Activated T-cell treated with anti-CD3 and anti-CD28 coated beads for 48 hours (primary cell): ENCODE measurements around the gene PCDH15.
"Not testable (repeated sequence)": the region's sequence is repeated elsewhere in the genome, so short reads cannot be mapped to it uniquely, and the experiment has no call there.

ENCODE experiments used
- DNase-seq: peaks from one replicate; pipeline ENCODE4 v3.0.0-alpha.2; 2020; ENCODE audit warnings: low read depth

Gene PCDH15

GRCh38 chr10:53978301-53978700 lies 822.7 kb downstream of the PCDH15 start:
- no peak for DNase-seq

GRCh38 chr10:53977267-53977666 lies 823.8 kb downstream of the PCDH15 start:
- no peak for DNase-seq

- DNase-seq, result no peak
Observed at GRCh38 chr10:53957401-53957800, 843.6 kb downstream of the PCDH15 start.

GRCh38 chr10:53955091-53955490 lies 845.9 kb downstream of the PCDH15 start:
- no peak for DNase-seq

GRCh38 chr10:53952698-53953630 lies 848.1 kb downstream of the PCDH15 start:
- no peak for DNase-seq

- DNase-seq, result no peak
Observed at GRCh38 chr10:53939654-53940053, 861.4 kb downstream of the PCDH15 start.

GRCh38 chr10:53930648-53931047 lies 870.4 kb downstream of the PCDH15 start:
- no peak for DNase-seq

- DNase-seq, result not testable (repeated sequence)
Observed at GRCh38 chr10:53924051-53924700, 876.9 kb downstream of the PCDH15 start.

GRCh38 chr10:53918755-53919154 lies 882.3 kb downstream of the PCDH15 start:
- no peak for DNase-seq

GRCh38 chr10:53909791-53910190 lies 891.2 kb downstream of the PCDH15 start:
- no peak for DNase-seq

GRCh38 chr10:53904506-53905241 lies 896.4 kb downstream of the PCDH15 start:
- no peak for DNase-seq

- no peak for DNase-seq
Observed at GRCh38 chr10:53903756-53904155, 897.3 kb downstream of the PCDH15 start.

GRCh38 chr10:53899463-53900160 lies 901.4 kb downstream of the PCDH15 start:
- no peak for DNase-seq

GRCh38 chr10:53898532-53898931 lies 902.5 kb downstream of the PCDH15 start:
- no peak for DNase-seq

- DNase-seq, result no peak
Observed at GRCh38 chr10:53894145-53894544, 906.9 kb downstream of the PCDH15 start.

- no peak for DNase-seq
Observed at GRCh38 chr10:53893061-53893460, 908.0 kb downstream of the PCDH15 start.

- no peak for DNase-seq
Observed at GRCh38 chr10:53886325-53887300, 914.4 kb downstream of the PCDH15 start.

- DNase-seq, result no peak
Observed at GRCh38 chr10:53864846-53865245, 936.2 kb downstream of the PCDH15 start.

- DNase-seq, result no peak
Observed at GRCh38 chr10:53852450-53853175, 948.4 kb downstream of the PCDH15 start.

- DNase-seq, result no peak
Observed at GRCh38 chr10:53846809-53847208, 954.2 kb downstream of the PCDH15 start.
